Measurements from ENCODE around the gene TRAPPC5.

TRAPPC5 gene

GRCh38 chr19:7733376-7733775, 52.7 kb downstream of the TRAPPC5 start:
- Histone ChIP-seq H3K4me3 (ENCODE audit: low read depth, low read length) (no peak overlapping the region), H3K9me3 (no peaks in the 10 kb centered on the region), H3K27me3 (peaks cover 52% of the 10 kb centered on the region), H3K36me3 (no peaks in the 10 kb centered on the region), H3K4me1 (no peaks in the 10 kb centered on the region)
- no peak for DNase-seq
- TF ChIP-seq, protein P1, sequence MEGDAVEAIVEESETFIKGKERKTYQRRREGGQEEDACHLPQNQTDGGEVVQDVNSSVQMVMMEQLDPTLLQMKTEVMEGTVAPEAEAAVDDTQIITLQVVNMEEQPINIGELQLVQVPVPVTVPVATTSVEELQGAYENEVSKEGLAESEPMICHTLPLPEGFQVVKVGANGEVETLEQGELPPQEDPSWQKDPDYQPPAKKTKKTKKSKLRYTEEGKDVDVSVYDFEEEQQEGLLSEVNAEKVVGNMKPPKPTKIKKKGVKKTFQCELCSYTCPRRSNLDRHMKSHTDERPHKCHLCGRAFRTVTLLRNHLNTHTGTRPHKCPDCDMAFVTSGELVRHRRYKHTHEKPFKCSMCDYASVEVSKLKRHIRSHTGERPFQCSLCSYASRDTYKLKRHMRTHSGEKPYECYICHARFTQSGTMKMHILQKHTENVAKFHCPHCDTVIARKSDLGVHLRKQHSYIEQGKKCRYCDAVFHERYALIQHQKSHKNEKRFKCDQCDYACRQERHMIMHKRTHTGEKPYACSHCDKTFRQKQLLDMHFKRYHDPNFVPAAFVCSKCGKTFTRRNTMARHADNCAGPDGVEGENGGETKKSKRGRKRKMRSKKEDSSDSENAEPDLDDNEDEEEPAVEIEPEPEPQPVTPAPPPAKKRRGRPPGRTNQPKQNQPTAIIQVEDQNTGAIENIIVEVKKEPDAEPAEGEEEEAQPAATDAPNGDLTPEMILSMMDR (IDR thresholded peaks at IDR 0.05; ENCODE audit: low read depth, low read length), result no peak

GRCh38 chr19:7734220-7735203, 53.9 kb downstream of the TRAPPC5 start:
- H3K36me3 ChIP-seq, result no peaks in the 10 kb centered on the region
- H3K27me3 ChIP-seq, result peaks cover 40% of the 10 kb centered on the region
- H3K9me3 ChIP-seq, result no peaks in the 10 kb centered on the region
- H3K4me1 ChIP-seq, result no peaks in the 10 kb centered on the region
- TF ChIP-seq, protein P1 (IDR thresholded peaks at IDR 0.05; ENCODE audit: low read depth, low read length), result no peak
- no peak overlapping the region for H3K4me3 ChIP-seq (ENCODE audit: low read depth, low read length)
- no peak for DNase-seq

GRCh38 chr19:7736148-7736547, 55.5 kb downstream of the TRAPPC5 start:
- no peaks in the 10 kb centered on the region for H3K4me1 ChIP-seq
- DNase-seq, result no peak
- H3K27me3 ChIP-seq, result peaks cover 28% of the 10 kb centered on the region

DNA sequence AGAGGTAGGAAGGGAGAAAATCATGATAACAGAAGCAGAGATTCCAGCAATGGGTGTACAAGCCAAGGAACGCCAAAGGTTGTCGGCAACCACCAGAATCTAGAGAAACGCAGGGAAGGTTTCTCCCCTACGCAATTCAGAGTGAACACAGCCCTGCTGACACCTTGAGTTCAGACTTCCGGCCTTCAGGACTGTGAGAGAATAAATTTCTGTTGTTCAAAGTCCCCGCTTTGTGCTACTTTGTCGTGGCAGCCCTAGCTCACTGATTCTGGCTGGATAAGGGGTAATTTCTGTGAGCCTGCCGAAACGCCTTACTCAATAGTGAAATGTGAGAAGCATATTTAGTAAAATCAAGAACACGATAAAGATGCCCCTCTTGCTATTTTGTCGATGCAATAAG, 56.6 kb downstream of the TRAPPC5 start:
- Histone ChIP-seq H3K4me1 (no peaks in the 10 kb centered on the region), H3K4me3 (ENCODE audit: low read depth, low read length) (no peak overlapping the region), H3K9me3 (no peaks in the 10 kb centered on the region), H3K36me3 (no peaks in the 10 kb centered on the region), H3K27me3 (peaks cover 17% of the 10 kb centered on the region)
- DNase-seq, result no peak
- TF ChIP-seq, protein P1 (IDR thresholded peaks at IDR 0.05; ENCODE audit: low read depth, low read length), result no peak

More at GRCh38 chr19:7736148-7736547, 55.5 kb downstream of the TRAPPC5 start:
- Histone ChIP-seq H3K9me3 (no peaks in the 10 kb centered on the region), H3K36me3 (no peaks in the 10 kb centered on the region), H3K4me3 (ENCODE audit: low read depth, low read length) (no peak overlapping the region)
- TF ChIP-seq, protein P1 (IDR thresholded peaks at IDR 0.05; ENCODE audit: low read depth, low read length), result no peak
